NCI-H2081 treated with DMSO at 0.1 percent for 48 hours (cell line): ENCODE measurements around the gene WDR20.
"Not testable (repeated sequence)": the region's sequence is repeated elsewhere in the genome, so short reads cannot be mapped to it uniquely, and the experiment has no call there.

Experiments used
- DNase-seq: peaks from one replicate; lab custom pipeline; 2025; lab: John Stamatoyannopoulos, UW

Gene WDR20

GRCh38 chr14:102171173-102172020, 31.7 kb downstream of the WDR20 start:
- no peak for DNase-seq

DNA sequence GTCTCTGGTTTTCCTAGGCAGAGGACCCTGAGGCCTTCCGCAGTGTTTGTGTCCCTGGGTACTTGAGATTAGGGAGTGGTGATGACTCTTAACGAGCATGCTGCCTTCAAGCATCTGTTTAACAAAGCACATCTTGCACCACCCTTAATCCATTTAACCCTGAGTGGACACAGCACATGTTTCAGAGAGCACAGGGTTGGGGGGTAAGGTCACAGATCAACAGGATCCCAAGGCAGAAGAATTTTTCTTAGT, 32.2 kb downstream of the WDR20 start:
- not testable (repeated sequence) for DNase-seq

- not testable (repeated sequence) for DNase-seq
Observed at GRCh38 chr14:102172721-102173120, 33.0 kb downstream of the WDR20 start.

DNA sequence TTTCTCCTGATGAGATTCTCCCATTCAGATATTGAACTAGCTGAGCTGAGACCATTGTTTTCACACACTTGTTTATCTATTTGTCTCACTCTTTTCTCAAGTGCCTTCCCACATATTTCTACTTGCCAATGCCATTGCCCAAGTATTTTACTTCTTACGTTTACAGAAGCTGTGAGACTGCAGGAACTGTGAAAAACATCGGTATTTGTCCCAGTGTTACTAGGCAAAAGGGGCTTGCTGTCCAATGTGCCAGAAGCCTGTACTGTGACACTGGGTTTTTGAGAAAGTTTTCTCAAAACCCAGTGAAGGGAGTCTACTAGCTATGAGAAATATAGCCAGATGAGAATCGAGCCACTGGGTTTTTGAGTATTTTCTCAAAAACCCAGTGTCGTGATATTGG, 37.5 kb downstream of the WDR20 start:
- DNase-seq: no peak

- DNase-seq: no peak
Observed at GRCh38 chr14:102178806-102179205, 39.1 kb downstream of the WDR20 start.

GRCh38 chr14:102180248-102180998, 40.7 kb downstream of the WDR20 start:
- DNase-seq: no peak

DNA sequence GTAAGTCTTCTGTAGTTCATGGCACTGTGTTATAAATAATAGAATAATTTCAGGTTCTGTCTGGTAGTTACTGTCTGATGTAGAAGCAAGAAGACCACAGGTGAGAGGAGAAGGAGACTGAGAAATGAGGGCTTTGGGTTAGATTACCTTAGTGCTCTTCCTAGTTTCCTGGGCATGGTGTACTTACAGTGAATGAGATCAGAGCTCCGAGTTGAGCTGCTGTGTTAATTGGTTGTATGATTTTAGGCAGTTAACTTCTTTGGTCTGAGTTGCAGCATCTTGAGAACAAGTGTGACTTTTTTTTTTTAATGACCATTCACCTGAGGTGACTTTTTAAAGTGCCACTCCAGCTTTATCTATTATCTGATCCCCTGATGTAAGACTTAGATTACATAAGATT, 41.5 kb downstream of the WDR20 start:
- DNase-seq: no peak

DNA sequence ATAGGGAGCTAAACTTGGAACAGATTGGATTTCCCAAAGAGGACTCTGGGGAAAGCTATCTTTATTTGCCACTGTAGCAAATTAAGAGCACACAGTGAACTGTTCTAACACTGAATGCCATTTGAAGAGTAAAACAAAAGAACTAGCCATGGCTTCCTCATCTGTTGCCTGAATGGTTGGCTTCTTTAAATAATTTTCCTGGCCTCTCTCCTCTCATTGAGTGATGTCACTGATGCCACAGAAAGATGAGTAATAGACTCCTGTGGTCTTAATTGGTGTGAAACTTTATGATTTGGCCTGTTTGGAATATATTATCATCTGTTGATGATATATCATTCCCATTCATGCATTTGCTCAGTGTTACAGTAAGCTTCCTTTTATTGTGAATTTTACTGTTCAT, 42.5 kb downstream of the WDR20 start:
- DNase-seq: no peak

GRCh38 chr14:102182936-102183619, 43.4 kb downstream of the WDR20 start:
- no peak for DNase-seq

- no peak for DNase-seq
Observed at GRCh38 chr14:102183886-102184285, 44.2 kb downstream of the WDR20 start.

- DNase-seq: no peak
Observed at GRCh38 chr14:102184316-102185035, 44.8 kb downstream of the WDR20 start.

GRCh38 chr14:102185360-102185759, 45.7 kb downstream of the WDR20 start:
- DNase-seq: no peak

DNA sequence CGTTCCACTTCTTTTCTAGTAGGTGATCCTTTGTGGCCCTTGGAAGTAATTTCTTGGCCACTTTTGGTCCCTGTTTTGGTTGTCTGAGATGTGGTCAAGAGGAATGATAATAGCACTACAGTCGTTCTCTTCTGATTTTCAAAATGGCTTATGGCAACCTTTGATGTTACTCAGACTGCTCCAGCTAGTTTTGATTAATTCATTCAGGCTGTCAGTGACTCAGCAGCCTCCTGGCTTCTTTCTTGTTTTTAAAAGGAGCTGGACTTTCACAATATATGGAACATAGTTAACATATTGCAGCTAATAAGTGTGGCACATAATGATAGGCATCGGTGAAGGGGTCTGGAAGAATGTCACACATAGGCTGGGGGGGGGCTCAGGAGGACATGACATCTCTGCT, 47.3 kb downstream of the WDR20 start:
- no peak for DNase-seq

GRCh38 chr14:102187568-102188001, 47.9 kb downstream of the WDR20 start:
- no peak for DNase-seq

GRCh38 chr14:102188187-102188586, 48.5 kb downstream of the WDR20 start:
- no peak for DNase-seq

GRCh38 chr14:102189874-102190273, 50.2 kb downstream of the WDR20 start:
- no peak for DNase-seq

- no peak for DNase-seq
Observed at GRCh38 chr14:102192840-102193502, 53.3 kb downstream of the WDR20 start.

DNA sequence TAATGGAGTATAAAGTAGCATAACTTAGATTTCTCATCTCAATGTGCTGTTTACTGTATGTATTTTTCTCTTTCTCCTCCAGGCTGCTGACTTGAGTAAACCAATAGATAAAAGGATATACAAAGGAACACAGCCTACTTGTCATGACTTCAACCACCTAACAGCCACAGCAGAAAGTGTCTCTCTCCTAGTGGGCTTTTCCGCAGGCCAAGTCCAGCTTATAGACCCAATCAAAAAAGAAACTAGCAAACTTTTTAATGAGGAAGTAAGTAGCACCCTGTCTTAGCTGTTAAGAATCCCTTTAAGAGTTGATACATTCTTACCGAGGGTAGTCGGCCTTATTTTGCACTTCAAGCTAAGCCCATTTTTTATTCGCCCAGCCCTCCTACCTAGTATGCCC, 55.2 kb downstream of the WDR20 start:
- DNase-seq: no peak

DNA sequence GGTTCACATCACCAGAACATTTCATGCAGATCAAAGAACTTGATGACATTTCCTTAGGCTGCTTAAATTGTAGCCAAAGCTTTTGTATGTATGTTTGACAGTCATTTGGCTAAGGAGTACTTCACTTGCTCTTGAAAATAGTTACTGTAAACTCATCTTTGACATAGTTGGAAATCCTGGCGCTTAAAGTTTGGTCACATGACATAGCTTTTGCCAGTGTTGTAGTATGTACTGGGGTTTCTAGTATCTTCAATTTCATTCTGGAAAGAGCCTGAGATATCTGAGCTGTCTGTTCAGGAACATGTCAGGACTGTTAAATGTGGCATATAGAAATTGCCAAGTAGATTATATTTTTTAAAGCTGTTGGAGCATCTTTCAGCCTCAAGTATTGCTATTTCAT, 55.7 kb downstream of the WDR20 start:
- DNase-seq: no peak

DNA sequence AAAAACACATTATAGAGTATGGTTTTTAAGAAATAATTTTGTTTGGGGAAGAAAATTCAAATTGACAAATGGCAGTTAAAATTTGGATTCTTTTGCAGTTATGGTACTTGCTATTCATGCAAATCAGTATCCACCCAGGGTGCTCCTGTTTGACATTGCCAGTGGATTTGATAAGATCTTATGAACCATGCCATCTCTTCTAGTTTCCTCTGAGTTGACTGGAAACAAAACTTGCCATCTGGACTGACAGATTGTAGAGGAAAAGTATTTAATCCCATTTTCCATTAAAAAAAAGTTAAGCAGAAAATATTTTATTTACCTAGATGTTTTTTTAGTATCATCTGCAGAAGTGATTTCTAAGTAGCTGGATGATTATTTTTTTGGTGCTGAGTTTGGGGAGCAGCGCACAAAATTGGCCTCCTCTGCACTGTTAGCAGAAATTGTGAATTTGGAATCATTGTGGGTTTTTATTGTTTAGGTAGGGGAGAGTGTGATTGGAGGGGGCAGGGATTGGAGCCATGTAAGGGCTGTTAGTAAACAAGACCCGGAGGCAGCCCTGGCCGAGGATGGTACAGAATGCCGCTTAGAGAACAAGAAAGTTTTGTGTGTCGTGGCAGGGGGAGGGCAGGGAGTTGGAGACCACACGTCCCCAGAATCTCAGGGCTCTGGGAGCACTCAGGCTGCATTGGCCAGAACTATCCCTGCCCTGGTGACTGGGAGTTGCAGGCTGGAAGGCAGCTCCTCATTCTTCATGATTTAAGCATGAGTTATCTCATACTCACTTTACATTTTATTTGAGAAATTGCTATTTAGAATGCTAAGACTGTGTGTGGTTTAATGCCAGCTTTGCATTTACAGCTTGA, 56.6 kb downstream of the WDR20 start:
- DNase-seq: no peak

GRCh38 chr14:102196902-102197230, 57.2 kb downstream of the WDR20 start:
- no peak for DNase-seq
